MM.1S (cell line): ENCODE results near the gene NPTX1.

Experiments
- DNase-seq: peaks from one replicate; pipeline ENCODE4 v3.0.0-alpha.2; 2015
- H2AFZ ChIP-seq: fragments of 300-600 bp; sonication (generic); 2 replicates; pipeline ENCODE4 v1.6.0; 2016; ENCODE audit warnings: antibody characterized with exemption, low read length
- H3F3A ChIP-seq: fragments of 300-600 bp; sonication (generic); 2 replicates; pipeline ENCODE4 v1.6.1; 2016; ENCODE audit warnings: mild to moderate bottlenecking, antibody characterized with exemption, low read length, moderate library complexity, mixed read lengths; ENCODE audit not compliant: insufficient read depth
- H3K27ac ChIP-seq: fragments of 300-600 bp; sonication (generic); 2 replicates; pipeline ENCODE4 v1.5.1; 2016; ENCODE audit warnings: mild to moderate bottlenecking, low read length
- H3K27me3 ChIP-seq: fragments of 300-600 bp; sonication (generic); replicated peaks from 2 replicates; pipeline ENCODE4 v1.6.0; 2016; ENCODE audit warnings: low read length; ENCODE audit not compliant: insufficient read depth
- H3K36me3 ChIP-seq: fragments of 300-600 bp; sonication (generic); replicated peaks from 2 replicates; pipeline ENCODE4 v1.6.1; 2016; ENCODE audit warnings: mild to moderate bottlenecking, low read length, mixed read lengths; ENCODE audit not compliant: insufficient read depth
- H3K4me1 ChIP-seq: fragments of 300-600 bp; sonication (generic); 2 replicates; pipeline ENCODE4 v1.6.1; 2016; ENCODE audit warnings: low read length, mixed read lengths
- H3K4me2 ChIP-seq: fragments of 300-600 bp; sonication (generic); 2 replicates; pipeline ENCODE4 v1.6.0; 2016; ENCODE audit warnings: low read depth, low read length
- H3K4me3 ChIP-seq: fragments of 300-600 bp; sonication (generic); 2 replicates; pipeline ENCODE4 v1.5.1; 2016; ENCODE audit warnings: low read length, mixed read lengths
- H3K79me2 ChIP-seq: fragments of 300-600 bp; sonication (generic); 2 replicates; pipeline ENCODE4 v1.6.1; 2016; ENCODE audit warnings: mixed run types, low read length, mixed read lengths
- H3K9ac ChIP-seq: fragments of 300-600 bp; sonication (generic); 2 replicates; pipeline ENCODE4 v1.6.1; 2016; ENCODE audit warnings: low read length, mixed read lengths
- H3K9me2 ChIP-seq: fragments of 300-600 bp; sonication (generic); replicated peaks from 2 replicates; pipeline ENCODE4 v1.6.1; 2016; ENCODE audit warnings: mild to moderate bottlenecking, low read length, mixed read lengths; ENCODE audit not compliant: insufficient read depth
- H3K9me3 ChIP-seq: fragments of 300-600 bp; sonication (generic); replicated peaks from 2 replicates; pipeline ENCODE4 v1.6.1; 2016; ENCODE audit warnings: mild to moderate bottlenecking, low read length, mixed read lengths; ENCODE audit not compliant: insufficient read depth
- H4K20me1 ChIP-seq: fragments of 300-600 bp; sonication (generic); 2 replicates; pipeline ENCODE4 v1.6.1; 2016; ENCODE audit warnings: mild to moderate bottlenecking, low read length, moderate library complexity, mixed read lengths; ENCODE audit not compliant: insufficient read depth
- EZH2 ChIP-seq: fragments of 300-600 bp; sonication (generic); optimal IDR thresholded peaks from 2 replicates; pipeline ENCODE3; 2017; ENCODE audit warnings: low read depth, mild to moderate bottlenecking, antibody characterized with exemption, low read length, mixed read lengths
- EZH2phosphoT487 ChIP-seq: fragments of 300-600 bp; sonication (generic); IDR thresholded peaks from 2 replicates; pipeline ENCODE4 v1.6.1; 2018; ENCODE audit warnings: antibody characterized with exemption, low read length
- TF ChIP-seq, protein P1 (sequence below): fragments of 300-600 bp; sonication (generic); IDR thresholded peaks from 2 replicates; pipeline ENCODE4 v1.5.1; 2016; ENCODE audit warnings: antibody characterized with exemption, low read length, mixed read lengths

The NPTX1 gene, protein sequence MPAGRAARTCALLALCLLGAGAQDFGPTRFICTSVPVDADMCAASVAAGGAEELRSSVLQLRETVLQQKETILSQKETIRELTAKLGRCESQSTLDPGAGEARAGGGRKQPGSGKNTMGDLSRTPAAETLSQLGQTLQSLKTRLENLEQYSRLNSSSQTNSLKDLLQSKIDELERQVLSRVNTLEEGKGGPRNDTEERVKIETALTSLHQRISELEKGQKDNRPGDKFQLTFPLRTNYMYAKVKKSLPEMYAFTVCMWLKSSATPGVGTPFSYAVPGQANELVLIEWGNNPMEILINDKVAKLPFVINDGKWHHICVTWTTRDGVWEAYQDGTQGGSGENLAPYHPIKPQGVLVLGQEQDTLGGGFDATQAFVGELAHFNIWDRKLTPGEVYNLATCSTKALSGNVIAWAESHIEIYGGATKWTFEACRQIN

DNA sequence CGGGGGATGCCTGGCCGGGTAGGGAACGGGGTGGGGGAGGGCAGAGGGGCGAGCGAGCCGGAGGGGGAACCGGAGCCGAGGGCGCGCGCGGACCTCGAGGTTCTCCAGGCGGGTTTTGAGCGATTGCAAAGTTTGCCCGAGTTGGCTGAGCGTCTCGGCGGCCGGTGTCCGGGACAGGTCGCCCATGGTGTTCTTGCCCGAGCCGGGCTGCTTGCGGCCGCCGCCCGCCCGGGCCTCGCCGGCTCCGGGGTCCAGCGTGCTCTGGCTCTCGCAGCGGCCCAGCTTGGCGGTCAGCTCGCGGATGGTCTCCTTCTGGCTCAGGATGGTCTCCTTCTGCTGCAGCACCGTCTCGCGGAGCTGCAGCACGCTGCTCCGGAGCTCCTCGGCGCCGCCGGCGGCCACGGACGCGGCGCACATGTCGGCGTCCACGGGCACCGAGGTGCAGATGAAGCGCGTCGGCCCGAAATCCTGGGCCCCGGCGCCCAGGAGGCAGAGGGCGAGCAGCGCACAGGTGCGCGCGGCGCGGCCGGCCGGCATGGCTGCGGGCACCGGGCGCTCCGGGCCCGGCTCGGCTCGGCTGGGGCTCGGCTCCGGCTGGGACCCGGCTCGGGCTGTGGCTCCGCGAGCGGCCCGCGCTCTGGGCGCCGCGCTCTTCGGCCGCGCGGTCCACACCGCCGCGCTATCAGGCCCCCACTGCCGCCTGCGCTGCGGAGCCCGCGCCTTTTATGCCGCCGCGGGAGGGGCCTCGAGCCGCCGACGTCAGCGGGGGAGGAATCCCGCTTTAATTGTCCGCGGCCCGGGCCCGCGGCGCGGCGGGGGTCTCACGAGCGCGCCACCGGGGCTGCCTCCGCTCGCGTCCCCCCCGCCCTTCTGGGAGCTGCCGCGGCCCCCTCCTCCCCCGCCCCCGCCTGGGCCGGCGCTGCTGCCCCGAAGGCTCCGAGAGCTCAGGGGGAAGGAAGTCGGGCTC, at the start of gene NPTX1:
Gene NPTX1 (minus strand): TSS at position 698 of the 967 bp plus-strand sequence. CDS start 161 bp downstream, at position 537.
- Histone ChIP-seq H3K27me3 (peaks cover 93% of the 10 kb centered on the region), H2AFZ (no peak within 1 kb of the TSS), H3K4me3 (no peak within 1 kb of the TSS), H3F3A (no peaks in the 10 kb centered on the region), H3K9ac (no peak within 1 kb of the TSS), H3K27ac (no peak within 1 kb of the TSS), H3K4me1 (no peaks in the 10 kb centered on the region), H3K9me2 (no peaks in the 10 kb centered on the region), H3K36me3 (no peaks in the 10 kb centered on the region), H3K4me2 (no peak within 1 kb of the TSS), H3K79me2 (no peaks in the 10 kb centered on the region), H3K9me3 (no peaks in the 10 kb centered on the region), H4K20me1 (no peaks in the 10 kb centered on the region)
- TF ChIP-seq EZH2phosphoT487 (no peak), EZH2 (no peak)
- TF ChIP-seq, protein P1, sequence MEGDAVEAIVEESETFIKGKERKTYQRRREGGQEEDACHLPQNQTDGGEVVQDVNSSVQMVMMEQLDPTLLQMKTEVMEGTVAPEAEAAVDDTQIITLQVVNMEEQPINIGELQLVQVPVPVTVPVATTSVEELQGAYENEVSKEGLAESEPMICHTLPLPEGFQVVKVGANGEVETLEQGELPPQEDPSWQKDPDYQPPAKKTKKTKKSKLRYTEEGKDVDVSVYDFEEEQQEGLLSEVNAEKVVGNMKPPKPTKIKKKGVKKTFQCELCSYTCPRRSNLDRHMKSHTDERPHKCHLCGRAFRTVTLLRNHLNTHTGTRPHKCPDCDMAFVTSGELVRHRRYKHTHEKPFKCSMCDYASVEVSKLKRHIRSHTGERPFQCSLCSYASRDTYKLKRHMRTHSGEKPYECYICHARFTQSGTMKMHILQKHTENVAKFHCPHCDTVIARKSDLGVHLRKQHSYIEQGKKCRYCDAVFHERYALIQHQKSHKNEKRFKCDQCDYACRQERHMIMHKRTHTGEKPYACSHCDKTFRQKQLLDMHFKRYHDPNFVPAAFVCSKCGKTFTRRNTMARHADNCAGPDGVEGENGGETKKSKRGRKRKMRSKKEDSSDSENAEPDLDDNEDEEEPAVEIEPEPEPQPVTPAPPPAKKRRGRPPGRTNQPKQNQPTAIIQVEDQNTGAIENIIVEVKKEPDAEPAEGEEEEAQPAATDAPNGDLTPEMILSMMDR: no peak
- no peak for DNase-seq

DNA sequence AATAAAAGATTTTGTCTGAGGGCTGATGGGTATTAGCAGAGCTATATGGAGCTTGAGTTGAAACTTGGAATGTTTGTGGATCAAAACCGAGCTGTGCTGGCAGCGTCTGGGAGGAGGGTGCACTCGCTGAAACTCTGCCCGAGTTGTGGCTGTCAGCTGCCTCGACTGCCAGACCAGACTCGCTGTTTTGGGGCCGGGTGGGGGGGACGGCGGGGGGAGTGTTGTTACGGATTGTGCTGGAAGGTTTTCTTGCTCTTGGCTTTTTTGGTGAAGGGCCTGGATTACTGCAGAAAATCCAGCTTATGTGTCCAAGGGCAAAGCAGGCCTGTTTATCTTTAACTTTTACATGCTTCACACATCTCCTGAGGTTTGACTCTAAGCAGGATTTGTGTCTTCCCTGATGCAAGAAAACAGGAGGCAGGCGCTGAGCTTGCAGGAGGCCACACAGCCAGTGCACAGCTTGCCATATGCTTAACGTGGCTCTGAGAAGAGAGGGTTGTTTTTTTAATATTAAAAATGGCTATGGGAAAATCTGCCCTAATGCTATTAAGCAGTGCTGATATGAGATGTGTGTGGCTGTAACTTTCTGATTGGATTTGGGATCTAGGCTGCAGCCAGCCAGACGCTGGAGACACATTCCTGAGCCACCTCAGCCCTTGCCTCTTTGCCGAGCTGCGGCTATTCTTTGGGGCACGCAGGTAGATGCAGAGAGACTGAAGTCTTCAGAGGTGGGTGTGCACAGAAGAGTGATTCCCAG, 47.7 kb upstream of the NPTX1 start:
- Histone ChIP-seq H2AFZ (no peak overlapping the region), H3K4me3 (no peak overlapping the region), H3K36me3 (no peaks in the 10 kb centered on the region), H4K20me1 (no peaks in the 10 kb centered on the region), H3K9ac (no peak overlapping the region), H3K9me3 (no peaks in the 10 kb centered on the region), H3K9me2 (no peaks in the 10 kb centered on the region), H3K27me3 (peaks cover 99% of the 10 kb centered on the region), H3K79me2 (no peaks in the 10 kb centered on the region), H3K4me2 (no peak overlapping the region), H3K27ac (no peak overlapping the region), H3F3A (no peaks in the 10 kb centered on the region), H3K4me1 (no peaks in the 10 kb centered on the region)
- DNase-seq: no peak
- TF ChIP-seq EZH2 (no peak), EZH2phosphoT487 (no peak)
- TF ChIP-seq, protein P1: no peak

DNA sequence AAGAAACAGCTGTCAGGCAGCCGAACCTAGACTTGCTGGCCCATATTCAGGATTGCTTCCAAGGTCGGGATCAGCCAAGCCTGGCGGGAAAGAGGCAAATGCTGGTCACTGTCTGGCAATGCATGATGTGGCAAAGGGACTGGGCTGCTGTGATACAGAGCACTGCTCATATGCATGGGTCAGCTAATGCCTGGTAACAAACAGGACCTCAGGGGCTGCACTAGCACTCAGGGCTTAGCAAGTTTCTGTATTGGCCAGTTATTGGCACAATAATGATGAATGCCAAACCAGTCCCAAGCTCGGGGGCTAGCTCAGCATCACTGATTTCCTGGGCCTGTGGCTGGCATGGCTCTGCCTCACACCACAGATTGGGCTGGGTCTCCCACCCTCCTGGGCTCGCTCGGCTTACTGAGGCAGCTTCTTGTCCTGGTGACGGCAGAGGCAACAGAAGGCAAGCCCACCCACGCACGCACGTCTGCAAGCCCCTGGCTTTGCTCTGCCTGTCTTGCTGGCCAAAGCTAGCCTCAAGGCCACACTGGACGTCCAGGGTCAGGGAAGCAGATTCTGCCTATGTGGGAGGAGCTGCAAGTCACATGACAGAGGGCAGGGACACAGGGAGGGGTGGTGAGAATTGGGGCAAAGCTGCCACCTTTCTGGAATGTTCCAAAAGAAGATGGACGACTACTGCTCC, 46.8 kb upstream of the NPTX1 start:
- H3K27me3 ChIP-seq: peaks cover 97% of the 10 kb centered on the region
- no peak overlapping the region for H3K4me2 ChIP-seq
- H3K36me3 ChIP-seq: no peaks in the 10 kb centered on the region
- no peaks in the 10 kb centered on the region for H3K9me2 ChIP-seq
- H3K9ac ChIP-seq: no peak overlapping the region
- DNase-seq: no peak
- no peak overlapping the region for H2AFZ ChIP-seq
- no peaks in the 10 kb centered on the region for H4K20me1 ChIP-seq
- H3K4me3 ChIP-seq: no peak overlapping the region
- H3K79me2 ChIP-seq: no peaks in the 10 kb centered on the region
- no peaks in the 10 kb centered on the region for H3F3A ChIP-seq
- no peak overlapping the region for H3K27ac ChIP-seq
- no peaks in the 10 kb centered on the region for H3K9me3 ChIP-seq
- TF ChIP-seq EZH2phosphoT487 (no peak), EZH2 (no peak)
- TF ChIP-seq, protein P1: no peak
- H3K4me1 ChIP-seq: no peaks in the 10 kb centered on the region
